ENCODE measurements around the gene C5AR2.
"Not testable (repeated sequence)": the region's sequence is repeated elsewhere in the genome, so short reads cannot be mapped to it uniquely, and the experiment has no call there.

The C5AR2 gene

DNA sequence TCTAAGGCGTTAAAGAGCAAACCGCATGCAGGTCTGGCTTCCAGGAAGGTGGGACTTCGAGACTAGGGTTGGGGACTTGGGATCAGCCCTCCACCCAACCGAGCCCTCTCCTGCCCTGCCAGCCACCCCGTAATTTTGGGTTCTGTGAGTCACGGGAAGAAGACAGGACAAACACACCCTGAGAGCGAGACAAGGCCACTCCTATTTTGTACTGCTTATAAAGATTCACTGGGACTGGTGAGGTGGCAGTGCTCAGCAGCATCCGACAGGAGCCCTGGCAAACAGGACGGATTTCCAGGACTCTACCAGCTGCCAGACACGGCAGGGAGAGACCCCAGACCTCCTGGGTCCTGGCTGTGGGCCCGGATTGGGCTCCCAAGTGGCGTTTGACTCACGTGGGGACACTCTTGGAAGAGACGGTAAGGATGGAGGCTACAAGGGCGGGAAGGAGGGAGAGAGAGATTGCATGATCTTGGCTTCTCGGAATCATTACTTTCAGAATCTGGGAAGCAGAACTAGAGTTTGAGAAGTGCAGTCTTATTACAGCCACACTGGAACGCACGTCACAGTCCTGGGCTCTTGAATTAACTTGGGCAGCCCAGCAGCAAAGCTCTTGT is at the start of gene C5AR2:
Gene C5AR2 (plus strand): TSS at position 245 of the 617 bp plus-strand sequence. CDS start 8,625 bp downstream, outside the sequence.
- no peak for DNase-seq (ENCODE audit: low spot score)

DNA sequence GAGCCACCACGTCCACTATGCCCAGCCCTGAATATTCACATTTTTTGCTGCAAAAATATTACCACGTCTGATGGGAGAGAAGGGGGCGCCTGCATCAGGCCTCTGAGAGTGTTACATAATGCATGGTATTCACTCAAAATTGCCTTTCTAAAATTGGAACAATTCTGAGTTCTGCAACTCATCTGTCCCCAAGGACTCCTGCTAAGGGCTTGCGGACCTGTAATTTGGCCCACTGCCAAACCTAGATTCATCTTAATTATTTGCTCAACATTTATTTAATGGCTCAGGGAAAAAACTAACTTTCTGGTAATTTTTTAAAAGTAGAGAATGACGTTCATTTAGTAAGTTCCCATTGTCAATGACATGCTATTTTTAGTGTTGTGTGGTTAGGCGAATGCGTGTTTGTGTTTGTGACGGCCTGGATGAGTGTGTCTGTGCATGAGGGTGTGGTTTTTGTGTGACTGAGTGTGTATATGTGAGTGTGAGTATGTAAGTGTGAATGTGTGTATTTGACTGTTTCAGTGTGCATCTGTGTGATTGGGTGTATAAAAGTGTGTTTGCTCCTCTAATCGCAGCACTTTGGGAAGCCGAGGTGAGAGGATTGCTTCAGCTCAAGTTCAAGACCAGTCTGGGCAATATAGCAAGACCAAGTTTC is 48.4 kb upstream of the C5AR2 start:
- no peak for DNase-seq (ENCODE audit: low spot score)

DNA sequence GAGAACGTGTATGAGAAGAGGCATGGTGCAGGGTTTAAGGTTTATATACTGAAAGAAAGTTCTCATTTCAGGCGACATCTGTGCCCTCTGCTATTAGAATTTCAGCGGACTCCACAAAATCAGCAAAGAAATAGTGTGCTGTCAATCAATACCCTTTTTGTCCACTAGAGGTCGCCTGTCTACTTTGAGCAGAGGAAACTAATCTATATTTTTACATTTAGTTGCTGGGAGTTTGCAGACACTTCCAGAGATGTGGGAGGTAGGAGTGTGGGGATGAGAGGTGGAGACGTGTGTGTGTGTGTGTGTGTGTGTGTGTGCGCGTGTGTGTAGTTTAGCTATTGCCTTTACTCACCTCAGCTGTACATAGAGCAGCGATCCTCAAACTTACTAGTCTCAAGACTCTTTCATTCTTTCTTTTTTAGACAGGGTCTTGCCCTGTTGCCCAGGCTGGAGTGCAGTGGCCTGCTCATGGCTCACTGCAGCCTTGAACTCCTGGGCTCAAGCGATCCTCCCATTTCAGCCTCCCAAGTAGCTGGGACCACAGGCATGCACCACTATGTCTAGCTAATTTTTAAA is 47.6 kb upstream of the C5AR2 start:
- DNase-seq (ENCODE audit: low spot score) = peak; percentile 72

DNA sequence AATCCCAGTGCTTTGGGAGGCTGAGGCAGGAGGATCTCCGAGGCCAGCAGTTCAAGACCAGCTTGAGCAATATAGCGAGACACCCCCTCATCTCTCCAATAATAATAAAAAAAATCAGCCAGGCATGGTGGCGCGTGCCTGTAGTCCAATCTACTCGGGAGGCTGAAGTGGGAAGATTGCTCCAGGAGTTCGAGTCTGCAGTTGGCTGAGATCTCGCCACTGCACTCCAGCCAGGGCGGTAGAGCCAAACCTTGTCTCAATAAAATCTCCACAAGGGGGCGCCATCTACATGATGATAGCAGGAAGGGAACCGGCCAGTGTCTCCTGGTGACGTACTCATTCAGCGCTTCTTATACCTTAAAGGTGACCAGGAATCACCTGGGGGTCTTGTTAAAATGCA is 35.9 kb upstream of the C5AR2 start:
- DNase-seq (ENCODE audit: low spot score) = peak; percentile 89

DNA sequence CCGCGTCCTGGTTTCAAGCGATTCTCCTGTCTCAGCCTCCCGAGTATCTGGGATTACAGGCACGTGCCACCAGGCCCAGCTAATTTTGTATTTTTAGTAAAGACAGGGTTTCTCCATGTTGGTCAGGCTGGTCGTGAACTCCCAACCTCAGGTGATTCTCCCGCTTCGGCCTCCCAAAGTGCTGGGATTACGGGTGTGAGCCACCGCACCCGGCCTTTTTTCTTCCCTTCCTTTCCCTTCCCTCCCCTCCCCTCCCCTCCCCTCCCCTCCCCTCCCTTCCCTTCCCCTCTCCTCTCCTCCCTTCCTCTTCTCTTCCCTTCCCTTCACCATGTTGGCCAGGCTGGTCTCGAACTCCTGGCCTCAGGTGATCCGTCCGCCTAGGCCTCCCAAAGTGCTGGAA is 31.1 kb upstream of the C5AR2 start:
- not testable (repeated sequence) for DNase-seq (ENCODE audit: low spot score)

DNA sequence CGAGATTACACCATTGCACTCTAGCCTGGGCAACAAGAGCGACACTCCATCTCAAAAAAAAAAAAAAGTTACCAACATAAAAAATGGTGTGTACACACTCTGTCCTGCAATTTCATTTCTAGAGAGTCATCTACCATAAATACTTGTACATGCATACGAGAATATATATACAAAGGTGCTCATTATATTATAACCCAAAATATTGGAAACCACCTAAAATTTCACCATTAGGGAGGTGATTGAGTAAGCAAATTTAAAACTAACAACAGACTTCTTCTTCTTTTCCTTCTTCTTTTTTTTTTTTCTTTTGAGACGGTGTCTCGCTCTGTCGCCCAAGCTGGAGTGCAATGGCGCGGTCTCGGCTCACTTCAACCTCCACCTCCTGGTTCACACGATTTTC is 29.7 kb upstream of the C5AR2 start:
- no peak for DNase-seq (ENCODE audit: low spot score)

DNA sequence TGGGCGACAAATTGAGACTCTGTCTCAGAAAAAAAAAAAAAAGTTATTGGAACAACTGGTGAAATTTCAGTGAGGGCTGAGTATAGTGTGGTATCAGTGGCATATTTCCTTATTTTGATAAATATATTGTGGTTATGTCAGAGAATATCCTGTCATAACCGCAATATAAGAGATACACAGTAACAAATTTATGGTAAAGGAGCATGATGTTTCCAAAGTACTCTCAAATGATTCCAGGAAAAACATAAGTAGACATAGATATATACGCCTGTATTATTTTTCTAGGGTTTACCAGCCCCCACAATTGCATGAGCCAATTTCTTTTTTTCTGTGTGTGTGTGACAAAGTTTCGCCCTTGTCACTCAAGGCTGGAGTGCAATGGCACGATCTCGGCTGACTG is 28.0 kb upstream of the C5AR2 start:
- no peak for DNase-seq (ENCODE audit: low spot score)

DNA sequence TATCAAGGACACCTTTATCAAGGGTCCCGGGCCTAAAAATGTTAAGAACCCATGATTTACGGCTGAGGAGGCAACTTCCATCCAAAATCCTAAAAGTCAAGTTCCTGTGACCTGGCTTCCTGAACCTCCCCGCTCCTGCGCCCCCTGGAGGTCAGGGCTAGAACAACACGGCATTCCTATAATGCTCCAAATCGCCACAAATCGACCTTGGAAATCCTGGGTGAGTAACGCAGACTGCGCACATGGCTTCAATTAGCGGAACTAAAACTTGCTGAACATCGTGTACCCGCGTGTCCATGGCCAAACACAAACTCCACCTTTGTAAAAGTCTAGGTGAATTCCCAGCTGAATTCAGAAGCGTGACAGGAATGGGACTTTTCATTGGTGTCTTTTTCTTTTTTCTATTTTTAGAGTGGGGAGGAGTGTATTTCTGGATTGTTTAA is 26.6 kb upstream of the C5AR2 start:
- DNase-seq (ENCODE audit: low spot score) = peak; percentile 63

DNA sequence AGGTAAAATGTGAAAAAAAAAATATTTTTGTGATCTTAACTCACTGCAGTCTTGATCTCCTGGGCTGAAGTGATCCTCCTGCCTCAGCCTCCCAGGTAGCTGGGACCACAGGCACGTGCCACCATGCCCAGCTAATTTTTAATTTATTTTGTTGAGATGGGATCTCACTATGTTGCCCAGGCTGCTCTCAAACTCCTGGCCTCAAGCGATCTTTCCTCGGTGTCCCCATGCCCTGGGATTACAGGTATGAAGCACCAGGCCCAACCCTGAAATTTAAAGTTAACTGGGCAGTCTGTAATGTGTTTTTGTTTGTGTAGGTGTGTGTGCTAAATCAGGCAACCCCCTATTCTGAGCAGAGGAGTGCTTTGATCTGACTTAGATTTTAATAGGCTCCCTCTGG is 25.7 kb upstream of the C5AR2 start:
- no peak for DNase-seq (ENCODE audit: low spot score)

DNA sequence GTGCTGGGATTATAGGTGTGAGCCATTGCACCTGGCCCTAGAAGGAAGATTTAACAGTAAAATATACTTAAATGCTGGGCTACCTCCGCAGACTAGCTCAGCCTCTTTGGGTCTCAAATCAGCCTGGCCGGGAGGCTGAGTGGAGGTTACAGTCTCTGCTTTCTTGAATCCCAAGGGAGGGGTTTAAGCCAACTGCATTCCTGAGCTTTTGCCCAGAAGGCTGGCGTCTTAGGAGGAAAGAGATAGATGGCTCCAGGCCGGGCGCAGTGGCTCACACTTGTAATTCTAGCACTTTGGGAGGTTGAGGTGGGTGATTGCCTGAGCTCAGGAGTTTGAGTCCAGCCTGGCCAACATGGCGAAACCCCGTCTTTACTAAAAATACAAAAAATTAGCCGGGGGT is 22.9 kb upstream of the C5AR2 start:
- no peak for DNase-seq (ENCODE audit: low spot score)

DNA sequence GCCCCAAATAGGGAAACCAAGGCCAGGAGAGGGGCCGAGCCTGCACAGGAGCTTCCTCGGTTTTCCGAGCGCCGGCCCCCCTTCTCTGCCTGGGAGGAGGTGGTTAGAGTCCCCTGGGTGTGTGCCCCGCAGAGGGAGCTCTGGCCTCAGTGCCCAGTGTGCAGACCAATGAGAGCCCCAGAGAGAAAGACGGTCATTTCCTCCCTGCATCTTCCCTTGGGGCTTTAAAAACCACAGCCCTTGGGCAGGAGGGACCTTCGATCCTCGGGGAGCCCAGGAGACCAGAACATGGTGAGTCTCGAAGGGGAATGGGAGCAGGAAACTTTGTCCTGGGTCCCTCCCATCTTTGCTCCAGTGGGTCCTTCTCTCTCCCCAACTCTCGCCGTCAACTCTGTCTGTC is 22.4 kb upstream of the C5AR2 start, which contains the start of gene C5AR1:
Gene C5AR1 (plus strand): TSS at position 254 of the 400 bp plus-strand sequence. CDS start 35 bp downstream, at position 289.
- DNase-seq (ENCODE audit: low spot score) = no peak

DNA sequence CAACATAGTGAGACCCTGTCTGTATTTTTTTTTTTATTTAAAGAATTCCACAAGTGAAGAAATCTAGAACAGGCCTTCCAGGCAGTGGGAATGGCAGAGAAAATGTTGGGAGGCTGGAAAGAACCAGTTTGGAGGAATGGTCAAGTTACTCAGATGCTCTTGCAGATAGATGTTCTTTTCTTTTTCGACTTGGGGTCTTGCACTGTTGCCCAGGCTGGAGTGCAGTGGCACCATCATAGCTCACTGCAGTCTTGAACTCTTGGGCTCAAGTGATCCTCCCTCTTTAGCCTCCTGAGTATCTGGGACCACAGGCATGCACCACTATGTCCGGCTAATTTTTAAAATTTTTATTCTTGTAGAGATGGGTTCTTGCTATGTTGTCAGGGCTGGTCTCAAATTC is 21.7 kb upstream of the C5AR2 start:
- DNase-seq (ENCODE audit: low spot score) = no peak

DNA sequence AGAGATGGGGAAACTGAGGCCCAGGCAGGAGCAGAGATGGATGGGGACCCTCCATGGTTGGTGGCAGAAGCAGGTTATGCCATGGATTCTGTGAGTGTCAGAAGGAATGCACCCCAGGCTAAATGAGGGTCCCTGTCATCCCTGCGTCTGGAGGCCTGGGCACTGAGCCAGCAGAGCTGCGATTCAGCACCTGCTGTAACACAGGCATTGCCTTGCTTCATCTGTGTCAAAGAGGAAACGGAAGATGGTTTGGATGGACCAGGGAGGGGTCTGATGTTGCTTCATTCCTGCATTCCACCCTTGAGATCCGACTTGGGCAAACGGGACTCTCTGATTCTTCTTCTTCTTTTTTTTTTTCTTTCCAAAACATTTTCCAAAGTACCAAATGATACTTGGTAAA is 21.2 kb upstream of the C5AR2 start:
- DNase-seq (ENCODE audit: low spot score) = peak; percentile 27

DNA sequence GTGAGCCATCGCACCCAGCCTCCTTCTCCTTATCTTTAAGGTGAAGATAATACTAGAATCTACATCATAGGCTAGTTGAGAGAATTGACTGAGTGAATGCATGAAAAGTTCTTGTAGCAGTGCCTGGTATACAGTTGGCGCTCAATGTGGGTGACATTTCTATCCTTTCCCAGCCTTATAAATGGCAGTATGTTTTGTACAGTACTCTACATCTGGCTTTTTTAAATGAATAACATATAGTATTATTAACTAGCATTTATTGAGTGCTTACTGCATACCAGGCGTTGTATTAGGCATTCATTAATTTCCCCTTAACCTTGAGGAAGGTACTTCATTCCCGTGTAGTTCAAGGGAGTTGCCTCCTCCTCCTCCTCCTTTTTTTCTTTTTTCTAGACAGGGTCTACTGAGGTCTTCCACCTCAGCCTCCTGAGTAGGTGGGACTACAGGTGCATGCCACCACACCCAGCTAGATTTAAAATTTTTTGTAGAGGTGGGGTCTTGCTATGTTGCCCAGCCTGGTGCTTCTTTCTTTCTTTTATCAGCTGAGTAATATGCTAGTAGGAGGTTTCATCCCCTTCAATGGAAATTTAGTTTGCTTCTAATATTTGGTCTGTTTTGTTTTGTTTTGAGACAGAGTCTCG is 19.5 kb upstream of the C5AR2 start:
- DNase-seq (ENCODE audit: low spot score) = no peak

DNA sequence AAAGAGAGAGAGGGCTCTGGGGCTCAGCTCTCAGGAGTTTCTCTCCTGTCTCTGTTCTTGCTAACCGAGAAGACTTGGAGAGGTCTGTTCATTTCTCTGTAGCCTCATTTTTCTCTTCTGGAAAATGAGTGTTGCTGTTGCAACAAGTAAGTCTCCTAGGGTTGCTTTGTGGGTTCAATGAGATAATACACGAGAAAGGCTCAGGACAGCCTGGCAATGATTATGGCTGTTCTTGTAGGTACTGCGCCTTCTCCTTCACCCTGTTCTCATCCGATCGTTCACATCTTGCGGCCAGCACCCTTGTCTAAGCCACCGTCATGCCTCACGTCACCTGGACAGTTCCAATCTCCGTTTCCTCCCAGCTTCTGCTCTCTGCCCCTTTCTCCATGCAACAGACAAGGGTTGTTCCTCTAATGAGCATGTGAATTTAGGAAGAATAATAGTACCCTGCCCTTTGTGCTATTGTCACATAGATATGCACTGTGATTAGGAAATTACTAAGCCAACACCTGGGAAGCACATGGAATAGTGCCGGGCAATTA is 18.1 kb upstream of the C5AR2 start:
- no peak for DNase-seq (ENCODE audit: low spot score)

DNA sequence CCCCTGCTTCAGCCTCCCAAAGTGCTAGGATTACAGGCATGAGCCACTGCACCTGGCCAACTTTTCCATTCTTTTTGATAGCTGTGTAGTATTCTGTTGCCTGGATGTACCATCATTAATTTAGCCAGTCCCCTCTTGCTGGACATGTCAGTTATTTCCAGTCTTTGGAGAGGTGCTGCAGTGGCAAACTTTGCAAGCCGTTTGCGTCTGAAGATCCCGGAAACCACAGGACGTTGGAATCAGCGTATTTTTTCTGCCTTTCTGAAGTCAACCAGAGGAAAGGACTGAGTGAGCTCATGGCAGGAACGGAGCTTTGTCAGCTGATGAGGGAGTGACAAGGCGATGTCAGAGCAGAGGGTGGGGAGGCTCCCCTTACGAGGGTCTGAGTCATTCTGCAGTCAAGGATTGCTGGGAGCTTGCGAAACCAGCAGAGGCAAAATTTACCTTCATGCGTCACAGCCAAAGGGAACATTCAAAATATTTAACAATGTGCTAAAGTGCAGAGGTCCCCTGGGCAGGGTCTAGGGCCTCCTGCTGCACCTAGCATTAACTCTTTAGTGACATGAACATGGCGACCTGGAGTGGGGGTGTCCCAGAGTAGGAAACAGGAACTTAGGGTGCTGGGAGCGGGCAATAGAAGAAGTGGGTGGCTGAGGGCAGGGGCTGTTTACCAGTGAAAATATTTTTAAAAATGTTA is 16.7 kb upstream of the C5AR2 start:
- peak; percentile 93 for DNase-seq (ENCODE audit: low spot score)

DNA sequence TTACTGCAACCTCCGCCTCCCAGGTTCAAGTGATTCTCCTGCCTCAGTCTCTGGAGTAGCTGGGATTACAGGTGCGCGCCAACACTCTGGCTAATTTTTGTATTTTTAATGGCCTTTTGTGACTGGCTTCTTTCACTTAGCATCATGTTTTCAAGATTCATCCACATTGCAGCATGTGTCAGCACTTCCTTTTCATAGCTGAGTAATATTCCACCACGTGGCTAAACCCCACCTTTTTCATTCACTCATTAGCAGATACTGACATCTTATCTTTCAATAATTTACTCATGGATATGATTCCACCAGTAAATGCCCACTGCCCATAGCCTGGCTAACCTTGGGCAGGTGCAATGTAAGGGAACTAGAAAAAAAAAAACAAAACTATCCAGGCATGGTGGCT is 15.5 kb upstream of the C5AR2 start:
- no peak for DNase-seq (ENCODE audit: low spot score)

DNA sequence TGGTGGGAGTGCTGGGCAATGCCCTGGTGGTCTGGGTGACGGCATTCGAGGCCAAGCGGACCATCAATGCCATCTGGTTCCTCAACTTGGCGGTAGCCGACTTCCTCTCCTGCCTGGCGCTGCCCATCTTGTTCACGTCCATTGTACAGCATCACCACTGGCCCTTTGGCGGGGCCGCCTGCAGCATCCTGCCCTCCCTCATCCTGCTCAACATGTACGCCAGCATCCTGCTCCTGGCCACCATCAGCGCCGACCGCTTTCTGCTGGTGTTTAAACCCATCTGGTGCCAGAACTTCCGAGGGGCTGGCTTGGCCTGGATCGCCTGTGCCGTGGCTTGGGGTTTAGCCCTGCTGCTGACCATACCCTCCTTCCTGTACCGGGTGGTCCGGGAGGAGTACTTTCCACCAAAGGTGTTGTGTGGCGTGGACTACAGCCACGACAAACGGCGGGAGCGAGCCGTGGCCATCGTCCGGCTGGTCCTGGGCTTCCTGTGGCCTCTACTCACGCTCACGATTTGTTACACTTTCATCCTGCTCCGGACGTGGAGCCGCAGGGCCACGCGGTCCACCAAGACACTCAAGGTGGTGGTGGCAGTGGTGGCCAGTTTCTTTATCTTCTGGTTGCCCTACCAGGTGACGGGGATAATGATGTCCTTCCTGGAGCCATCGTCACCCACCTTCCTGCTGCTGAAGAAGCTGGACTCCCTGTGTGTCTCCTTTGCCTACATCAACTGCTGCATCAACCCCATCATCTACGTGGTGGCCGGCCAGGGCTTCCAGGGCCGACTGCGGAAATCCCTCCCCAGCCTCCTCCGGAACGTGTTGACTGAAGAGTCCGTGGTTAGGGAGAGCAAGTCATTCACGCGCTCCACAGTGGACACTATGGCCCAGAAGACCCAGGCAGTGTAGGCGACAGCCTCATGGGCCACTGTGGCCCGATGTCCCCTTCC is 11.8 kb upstream of the C5AR2 start:
- no peak for DNase-seq (ENCODE audit: low spot score)

DNA sequence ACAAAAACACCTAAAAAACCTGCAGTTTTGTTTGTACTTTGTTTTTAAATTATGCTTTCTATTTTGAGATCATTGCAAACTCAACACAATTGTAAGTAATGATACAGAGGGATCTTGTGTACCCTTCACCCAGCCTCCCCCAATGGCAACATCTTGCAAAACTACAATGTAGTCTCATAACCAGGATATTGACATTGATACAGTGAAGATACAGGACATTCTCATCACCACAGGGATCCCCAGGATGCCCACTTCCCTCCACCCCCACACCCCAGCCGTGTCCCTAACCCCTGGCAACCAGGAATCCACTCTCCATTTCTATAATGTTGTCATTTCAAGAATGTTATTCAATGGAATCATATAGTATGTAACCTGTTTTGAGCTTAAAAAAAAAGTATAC is 10.3 kb upstream of the C5AR2 start:
- DNase-seq (ENCODE audit: low spot score) = no peak

DNA sequence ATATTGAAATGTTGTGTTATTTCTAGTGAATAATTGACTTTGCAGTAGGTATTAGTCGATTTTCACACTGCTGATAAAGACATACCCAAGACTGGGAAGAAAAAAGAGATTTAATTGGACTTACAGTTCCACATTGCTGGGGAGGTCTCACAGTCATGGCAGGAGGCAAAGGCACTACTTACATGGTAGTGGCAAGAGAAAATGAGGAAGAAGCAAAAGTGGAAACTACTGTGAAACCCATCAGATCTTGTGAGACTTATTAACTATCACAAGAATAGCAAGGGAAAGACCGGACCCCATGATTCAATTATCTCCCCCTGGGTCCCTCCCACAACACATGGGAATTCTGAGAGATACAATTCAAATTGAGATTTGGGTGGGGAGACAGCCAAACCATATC is 9.9 kb upstream of the C5AR2 start:
- no peak for DNase-seq (ENCODE audit: low spot score)

DNA sequence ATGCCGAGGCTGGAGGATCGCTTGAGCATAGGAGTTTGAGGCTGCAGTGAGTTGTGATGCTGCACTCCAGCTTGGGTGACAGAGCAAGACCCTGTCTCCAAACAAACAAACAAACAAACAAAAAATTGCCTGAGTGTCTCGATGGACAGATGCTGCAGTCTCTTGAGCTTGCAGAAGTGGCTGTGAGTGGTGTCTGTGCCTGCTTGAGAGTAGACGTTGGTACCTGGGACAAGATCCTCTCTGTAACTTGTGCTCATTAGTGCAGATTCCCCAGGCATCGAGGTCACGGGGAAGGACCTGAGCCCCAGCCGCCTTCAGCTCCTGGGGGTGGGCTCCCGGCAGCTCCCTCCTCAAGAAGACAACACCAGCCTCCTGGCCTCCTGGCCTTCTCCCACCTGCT is 8.6 kb upstream of the C5AR2 start:
- no peak for DNase-seq (ENCODE audit: low spot score)
